Activated effector memory CD4-positive, alpha-beta T cell treated with Interleukin-2 at 50 U/mL for 16 hours (primary cell): ENCODE data around the gene MYOM1.
"Not testable (repeated sequence)": the region's sequence is repeated elsewhere in the genome, so short reads cannot be mapped to it uniquely, and the experiment has no call there.

Experiments
- DNase-seq: peaks from one replicate; pipeline ENCODE4 v3.0.0-alpha.2; 2020

MYOM1 gene

DNA sequence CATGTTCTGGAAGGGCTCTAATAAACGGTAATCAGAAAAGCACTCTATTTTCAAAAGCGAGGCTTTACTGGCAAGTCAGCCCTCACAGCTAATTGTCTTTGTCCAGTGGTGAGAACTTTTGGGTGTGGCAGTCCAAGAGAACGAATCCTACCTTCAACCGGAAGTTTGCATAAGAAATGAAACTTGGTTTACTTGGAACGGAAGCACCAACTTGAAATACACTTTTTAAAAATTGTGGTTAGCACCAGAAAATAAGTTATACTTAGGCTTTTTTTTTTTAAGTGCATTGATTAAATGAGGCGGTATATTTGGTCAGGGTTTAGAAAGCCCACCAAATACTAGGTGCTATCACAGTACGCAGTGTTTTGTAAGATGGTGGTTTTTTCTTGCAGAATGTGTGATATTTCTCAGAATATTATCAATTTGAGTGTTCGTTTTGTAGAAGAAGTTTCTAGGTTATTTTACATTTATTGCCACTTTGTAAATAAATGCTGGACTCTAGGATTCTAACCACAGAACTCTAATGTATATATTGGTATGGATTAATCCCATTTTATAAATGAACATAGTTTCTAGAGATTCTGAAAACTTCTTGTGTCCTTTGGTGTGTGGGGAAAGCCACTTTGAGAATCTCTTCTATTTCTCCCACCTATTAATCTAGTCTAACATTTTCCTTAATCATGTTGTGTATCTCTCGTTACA lies 29.0 kb upstream of the MYOM1 start:
- DNase-seq, result no peak

DNA sequence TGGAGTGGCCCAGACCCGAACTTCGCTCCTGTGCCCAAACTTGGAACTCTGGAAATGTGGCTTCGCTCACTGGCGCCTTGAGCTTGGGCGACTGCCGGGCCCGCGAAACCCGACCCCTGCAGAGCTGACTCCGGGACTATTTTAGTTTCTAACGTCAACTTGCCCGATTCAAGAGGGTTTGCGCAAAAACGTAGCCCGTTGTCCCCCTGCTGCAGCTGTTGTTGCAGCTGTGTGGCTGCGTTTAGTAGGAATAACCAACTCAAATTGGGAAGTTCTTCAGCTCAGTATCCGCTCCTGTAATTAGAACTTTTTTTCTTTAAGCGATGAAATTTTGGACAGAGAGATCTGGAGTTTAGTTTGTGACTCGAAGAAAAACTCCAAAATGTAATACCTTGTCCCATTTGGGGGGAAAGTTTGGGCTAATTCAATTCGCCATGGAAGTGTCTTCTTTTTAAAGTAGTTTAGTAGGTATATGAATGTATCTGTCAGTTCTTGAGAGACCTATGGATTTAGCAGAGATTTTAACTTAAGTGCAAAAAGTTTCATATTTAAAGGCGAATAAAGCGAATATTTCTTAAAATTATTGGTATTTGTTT lies 28.4 kb upstream of the MYOM1 start:
- no peak for DNase-seq

DNA sequence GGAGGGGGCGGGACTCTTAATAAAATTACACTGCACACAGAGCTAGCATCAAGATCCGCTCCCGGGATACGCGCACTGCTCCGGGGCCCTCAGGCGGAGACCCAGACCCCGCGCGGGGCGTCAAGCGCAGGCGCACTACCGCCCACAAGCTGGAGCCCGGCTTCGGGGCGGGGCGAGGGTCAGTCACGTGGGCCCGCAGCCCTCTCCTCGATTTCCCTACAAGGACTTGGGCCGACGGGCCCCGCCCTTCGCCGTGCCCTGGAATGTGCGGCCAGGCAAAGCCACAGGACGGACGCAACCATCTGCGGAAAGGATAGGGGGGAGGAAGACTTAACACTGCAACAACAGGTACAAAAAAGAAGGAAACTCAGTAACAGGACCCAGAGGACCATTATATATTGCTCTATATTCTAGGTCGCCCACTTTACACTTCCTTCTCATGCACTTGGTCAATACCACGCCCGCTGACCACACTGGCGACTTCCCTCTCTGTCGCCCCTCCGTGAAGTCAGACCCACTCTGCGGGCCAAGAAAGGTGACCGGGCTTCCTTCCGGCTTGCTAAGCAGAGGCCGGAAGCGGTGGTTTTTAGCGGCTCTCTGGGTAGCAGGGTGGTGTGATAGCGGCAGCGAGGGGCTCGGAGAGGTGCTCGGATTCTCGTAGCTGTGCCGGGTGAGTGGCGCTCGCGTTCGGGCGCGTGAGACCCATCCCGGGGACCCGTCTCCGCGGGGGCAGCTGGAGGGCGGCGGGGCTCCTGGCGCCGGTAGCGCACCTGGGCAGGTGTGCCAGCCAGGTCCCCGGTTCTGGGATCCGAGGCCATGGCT lies 27.7 kb upstream of the MYOM1 start, which contains the start of gene MYL12A:
MYL12A (plus strand) TSS at position 562 of the 822 bp plus-strand sequence. CDS start 5,447 bp downstream, outside the sequence.
- peak; percentile 85 for DNase-seq

DNA sequence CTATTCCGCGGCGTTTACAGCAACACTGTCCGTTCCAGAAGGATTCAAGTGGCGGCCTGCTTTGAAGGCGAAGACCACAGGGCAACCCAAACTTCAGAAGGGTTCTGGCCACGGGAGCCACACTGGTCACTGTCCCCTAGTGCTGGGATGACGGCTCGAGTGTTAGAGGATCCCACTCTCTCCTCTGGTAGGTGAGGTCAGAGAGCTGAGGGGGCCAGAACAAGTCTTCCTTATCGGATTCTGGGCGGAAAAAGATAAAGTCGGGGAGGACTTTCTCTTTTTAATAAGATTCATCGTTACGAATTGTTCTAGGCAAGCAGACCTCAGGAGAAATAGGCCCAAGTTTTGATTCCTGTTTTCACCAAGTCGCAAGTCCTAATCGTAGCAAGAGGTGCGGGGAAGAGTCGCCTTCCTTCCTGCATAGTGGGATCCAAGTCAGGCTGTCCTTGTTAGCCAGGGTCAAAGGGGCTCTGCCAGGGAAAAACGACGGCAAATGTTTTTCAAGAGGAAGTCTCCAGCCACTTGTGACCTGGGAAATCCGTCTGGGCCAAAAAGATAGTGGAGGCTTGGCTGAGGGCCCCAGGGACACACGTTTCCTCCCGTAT lies 27.0 kb upstream of the MYOM1 start:
- DNase-seq, result peak; percentile 13

DNA sequence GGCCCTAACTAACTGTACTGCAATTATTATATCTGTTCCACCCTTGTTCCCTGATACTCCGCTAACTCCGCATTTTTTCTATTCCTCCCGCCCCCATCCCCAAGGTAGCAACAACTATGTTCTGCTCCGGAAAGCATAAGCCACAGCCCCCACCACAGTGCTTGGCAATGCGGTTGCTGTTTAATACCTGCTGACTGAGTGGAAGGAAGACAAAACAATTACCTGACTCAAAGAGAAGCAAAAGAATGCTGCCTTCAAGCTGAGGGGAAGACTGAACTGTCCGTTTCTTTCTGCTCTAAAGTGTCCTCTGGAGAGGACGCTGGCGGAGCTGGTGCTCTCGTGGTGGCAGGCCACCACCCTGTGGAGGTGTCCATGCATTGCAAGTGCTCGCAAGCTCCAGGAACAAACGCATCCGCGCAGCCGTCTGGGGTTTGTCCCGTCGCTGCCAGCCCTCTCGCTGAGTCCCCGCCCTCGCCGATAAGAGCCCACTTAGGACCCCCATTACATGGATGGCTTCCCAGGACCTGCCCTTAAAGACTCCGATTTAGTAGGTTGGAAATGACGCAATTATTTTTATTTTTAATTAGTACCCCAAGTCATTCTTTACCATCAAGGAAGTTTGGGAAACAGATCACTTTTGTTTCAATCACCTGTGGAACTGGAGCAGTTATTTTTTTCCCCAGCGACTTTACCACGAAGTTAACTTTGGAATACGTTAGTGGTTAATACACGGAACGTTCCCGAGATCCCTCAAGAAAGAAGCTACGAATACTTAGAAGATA lies 26.3 kb upstream of the MYOM1 start:
- DNase-seq, result peak; percentile 68

DNA sequence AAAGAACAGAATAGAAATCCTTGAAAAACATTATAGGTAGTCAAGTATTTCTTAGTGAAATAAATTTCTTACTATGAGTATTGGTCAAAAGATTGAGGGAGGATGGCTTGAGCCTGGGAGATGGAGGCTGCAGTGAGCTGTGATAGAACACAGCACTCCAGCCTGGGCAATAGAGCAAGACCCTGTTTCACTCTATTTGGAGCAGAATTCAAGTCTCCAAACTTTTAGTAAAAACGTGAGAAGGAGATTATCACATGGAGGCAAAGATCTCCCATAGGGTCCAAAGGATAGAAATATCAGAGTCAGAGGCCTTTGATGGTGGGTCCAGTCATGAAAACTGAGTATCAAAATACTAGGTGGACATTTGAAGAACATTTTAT lies 25.4 kb upstream of the MYOM1 start:
- no peak for DNase-seq

DNA sequence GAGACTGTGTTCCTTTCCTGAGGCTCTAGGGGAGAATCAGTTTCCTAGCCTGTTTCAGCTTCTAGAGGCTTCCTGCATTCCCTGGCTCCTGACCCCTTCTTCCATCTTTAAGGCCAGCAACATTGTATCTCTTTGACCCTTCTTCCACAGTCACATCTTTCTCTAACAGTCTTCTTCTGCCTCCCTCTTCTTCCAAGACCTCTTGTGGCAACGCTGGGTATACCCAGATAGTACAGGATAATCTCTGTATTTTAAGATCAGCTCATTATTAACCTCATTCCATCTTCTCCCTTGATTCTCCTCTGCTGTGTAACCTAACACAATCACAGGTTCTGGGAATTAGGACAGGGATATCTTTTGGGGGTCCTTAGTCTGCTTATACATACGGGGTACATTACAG lies 19.0 kb upstream of the MYOM1 start:
- no peak for DNase-seq

DNA sequence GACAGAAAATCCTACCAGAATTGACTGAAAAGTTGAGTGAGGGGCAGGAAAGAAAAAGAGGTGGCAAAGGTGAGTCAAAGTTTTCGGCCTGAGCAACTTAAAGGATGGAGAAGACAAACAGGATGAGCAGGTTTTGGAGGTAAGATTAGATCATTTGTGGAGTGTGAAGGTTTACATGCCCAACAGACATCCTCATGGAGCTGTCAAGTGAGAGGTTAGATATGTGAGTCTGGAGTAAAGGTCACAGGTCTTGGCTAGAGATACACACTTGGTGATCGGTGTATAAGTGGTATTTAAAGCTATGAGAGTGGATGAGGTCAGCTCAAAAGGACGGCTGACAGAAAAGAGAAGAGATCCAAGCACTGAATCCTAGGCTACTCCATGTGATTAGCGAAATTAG lies 16.7 kb upstream of the MYOM1 start:
- DNase-seq, result no peak

DNA sequence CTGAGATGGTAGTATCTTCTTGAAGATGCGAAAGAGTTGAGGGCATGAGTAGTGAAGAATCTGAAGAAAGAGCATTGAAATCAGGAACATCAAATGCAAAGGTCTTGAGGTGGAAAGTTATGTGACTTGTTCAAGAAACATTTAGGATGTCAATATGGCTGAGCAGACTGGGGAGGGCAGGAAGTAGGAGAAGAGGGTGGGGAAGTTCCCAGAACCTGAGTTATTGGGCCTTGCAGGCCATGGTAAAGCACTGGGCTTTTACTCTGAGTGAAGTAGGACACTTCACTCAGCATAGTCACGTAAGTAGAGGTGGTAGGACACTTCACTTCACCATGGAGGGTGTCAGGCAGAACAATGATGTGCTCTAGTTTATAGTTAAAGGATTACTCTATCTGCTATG lies 16.1 kb upstream of the MYOM1 start:
- DNase-seq, result no peak

DNA sequence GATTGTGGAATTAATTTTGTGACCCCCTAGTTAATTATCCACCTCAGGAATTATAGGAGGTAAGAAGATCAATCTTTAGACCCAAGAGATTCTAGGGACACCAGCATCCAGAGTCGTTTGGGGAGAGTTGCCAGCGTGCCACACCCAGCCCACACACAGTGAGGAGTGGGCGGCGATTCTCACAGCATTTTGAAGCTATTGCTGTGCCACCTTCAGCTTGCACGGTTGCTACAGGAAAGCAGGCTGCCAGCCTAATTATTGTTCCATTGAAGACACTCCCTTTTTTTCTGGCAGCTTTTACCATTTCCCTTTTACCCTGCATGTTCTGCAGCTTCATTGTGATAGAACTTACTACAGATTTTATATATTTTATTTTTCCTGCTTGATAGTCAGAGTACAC lies 14.7 kb upstream of the MYOM1 start:
- DNase-seq, result no peak

DNA sequence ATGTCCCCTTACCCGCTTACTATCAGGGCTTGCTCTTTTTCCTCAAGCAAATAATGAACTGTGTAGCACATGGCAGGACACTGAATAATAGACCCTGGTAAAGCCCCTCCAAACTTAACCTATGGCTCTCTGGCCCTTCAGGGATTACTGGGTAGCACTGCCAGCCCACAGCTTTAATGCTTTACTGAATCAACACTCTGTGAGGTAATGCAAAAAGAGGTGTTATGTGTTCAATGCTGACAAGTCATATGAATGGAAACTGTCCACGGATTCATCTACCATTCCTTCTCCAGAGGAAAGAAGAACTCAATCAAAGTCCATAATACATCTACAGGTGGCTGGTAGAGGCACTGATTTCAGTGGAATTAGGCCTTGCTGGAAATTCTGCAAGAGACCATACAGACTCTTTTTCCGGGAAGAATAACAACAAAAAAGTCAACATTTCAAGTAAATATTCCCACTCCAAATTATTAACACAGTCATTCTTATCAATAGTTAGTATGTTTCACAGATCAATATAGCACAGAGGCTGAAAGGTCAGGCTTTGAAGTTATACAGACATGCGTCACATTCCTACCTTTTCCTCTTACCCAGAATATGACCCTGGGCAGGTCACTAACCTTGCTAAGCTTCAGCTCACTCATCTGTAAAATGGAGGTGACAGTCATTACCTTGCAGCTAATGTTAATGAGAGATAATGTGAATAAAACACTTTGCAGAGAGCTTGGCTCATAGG lies 13.8 kb upstream of the MYOM1 start:
- no peak for DNase-seq

DNA sequence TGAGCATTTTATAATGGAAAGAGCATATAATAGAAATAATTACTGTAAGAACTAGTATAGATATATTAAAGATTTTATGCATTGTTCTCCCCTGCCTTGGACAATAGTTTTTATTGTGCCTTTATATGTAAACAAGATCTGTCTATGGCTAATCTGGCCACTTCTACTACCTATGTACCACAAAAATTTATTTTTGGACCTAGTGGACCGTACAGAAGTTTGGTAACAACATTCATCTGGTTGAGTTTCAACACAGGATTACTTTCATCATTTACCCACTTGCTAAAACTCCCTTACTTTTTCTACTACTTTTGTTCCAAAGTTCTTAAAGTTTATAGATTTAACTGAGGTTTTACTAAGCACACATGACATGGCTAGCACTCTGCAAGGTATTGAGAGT lies 13.2 kb upstream of the MYOM1 start:
- no peak for DNase-seq

DNA sequence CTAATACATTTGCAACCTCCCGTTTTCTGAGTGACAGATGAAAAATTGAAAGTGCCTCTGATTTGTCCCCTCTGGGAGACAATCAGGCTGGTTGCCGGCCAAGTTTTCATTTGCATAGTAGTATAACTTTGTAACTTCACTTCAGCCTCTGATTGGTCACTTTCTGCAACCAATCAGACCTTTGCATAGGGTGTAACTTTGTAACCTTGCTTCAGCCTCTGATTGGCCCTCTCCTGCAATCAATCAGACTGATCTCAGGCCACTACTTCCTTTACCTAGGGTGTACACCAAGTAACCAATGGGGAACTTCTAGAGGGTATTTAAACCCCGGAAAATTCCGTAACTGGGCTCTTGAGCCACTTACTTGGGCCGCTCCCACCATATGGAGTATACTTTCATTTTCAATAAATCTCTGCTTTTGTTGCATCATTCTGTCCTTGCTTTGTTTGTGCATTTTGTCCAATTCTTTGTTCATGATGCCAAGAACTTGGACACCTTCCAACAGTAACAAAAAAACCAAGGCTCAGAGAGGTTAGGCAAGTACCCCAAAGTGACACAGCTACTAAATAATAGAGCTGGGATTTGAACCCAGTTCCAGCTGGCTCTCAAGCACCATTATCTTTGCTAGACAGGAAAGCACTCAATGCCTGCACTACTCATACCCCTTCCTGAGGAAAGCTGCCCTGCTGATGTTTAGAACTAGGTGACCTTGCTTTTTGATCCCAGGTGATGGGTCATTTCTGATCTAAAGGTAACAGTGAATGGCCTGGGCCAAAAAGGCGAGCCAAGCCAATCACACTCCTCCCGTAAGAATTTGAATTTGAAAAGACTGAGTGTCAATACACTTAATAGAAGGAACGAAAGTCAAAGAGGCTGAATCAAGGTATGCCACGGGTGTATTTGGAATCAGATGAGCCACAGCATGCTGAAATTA lies 10.9 kb upstream of the MYOM1 start:
- DNase-seq, result no peak

DNA sequence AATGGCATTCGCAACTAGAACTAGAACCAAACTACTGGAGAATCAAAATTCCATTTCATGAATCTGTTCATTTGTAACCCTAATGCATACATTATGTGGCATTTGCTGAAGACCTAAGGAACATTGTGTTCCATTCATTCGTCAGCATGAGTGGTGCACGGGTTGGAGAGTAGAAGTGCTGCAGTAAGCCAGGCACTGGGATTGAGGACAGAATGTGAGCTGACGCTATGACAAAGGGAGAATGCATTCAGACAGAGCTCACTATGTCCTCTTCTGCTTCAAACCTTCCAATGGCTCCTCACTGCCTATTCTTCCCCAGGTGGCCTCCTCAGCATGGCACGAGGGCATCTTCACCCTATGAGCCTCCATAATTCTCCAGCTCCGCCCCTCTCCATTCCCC lies 6.3 kb upstream of the MYOM1 start:
- no peak for DNase-seq

DNA sequence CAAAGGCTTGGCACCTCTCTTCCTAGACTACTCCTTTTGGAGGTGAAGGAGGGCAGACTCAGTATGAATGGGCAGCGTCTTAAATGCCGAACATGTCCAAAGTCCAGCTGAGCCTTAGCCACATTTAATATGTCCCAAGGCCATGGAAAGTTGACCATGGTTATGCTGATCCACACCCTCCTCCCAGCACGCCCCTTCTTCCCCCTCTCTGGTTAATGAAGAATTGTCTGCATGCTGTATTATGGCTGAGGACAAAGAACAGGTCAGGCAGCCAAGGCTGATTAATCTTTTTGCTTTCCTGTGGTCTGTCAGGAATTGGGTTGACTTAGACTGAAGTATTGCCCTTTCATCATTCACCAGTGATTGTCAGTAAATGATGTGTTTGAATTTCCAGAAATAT lies 5.8 kb upstream of the MYOM1 start:
- DNase-seq, result no peak

DNA sequence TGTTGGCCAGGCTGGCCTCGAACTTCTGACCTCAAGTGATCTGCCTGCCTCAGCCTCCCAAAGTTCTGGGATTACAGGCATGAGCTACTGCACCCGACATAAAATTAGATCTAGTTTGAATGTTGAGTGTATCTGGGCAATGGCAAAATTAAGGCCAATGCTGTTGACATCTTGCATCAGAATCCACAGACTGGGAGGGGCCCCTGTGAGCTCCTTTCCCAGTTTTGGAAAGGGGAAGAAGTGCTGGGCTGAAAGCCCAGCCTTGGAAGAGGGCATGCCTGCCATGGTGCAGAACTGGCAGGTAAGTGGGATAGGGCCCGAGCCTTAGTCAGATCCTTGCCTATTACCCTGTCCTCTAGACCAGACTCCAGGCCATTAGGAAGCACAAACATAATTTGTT lies 4.5 kb upstream of the MYOM1 start:
- DNase-seq, result no peak

DNA sequence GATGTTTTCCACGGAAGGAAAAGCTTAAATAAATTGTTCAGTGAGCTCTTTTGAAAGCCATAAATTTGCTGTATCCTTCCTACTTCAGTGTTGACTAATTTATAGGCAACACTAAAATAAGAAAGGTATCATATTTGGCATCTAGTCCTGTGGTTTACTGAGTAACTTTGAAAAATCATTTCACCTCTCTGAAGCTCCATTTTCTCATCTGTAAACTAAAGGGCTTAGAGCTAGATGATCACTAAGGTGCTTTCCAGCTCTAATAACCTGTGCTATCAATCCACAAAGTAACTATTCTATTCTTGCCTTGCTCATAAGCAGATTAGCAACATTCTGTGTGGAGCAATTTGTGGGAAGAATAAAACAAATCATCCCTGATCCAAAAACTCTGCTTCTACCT lies 3.6 kb upstream of the MYOM1 start:
- no peak for DNase-seq

DNA sequence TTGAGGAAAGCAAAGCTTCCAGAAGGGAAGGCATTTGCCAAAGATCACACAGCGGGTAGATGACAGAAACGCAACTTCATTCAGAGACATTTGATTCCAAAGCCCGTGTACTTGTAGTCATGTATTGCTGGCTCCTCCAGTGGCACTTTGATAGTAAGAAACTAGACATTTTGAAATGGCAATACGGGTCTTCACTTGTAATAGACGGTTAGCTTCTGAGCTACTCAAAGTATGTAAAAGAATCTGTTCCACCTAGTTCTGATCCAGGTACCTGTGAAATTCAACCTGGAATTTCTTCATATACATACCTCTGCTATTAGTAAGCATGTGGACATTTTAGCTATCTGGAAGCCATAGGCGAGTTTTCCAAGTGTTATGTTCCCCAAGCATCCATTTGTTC lies 1.7 kb upstream of the MYOM1 start:
- no peak for DNase-seq

DNA sequence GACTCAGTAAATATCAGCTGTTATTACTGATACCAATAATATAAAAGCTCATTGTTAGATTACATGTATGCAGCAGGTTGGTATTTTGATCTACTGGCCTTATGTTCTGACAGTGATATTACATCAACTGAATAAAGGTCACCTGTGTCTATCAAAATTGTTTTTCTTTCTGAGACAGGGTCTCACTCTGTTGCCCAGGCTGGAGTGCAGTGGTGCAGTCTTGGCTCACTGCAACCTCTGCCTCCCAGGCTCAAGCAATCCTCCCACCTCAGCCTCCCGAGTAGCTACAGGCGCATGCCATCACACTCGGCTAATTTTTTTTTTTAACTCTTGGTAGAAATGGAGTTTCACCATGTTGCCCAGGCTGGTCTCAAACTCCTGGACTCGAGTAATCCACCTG lies 1.1 kb upstream of the MYOM1 start:
- not testable (repeated sequence) for DNase-seq

DNA sequence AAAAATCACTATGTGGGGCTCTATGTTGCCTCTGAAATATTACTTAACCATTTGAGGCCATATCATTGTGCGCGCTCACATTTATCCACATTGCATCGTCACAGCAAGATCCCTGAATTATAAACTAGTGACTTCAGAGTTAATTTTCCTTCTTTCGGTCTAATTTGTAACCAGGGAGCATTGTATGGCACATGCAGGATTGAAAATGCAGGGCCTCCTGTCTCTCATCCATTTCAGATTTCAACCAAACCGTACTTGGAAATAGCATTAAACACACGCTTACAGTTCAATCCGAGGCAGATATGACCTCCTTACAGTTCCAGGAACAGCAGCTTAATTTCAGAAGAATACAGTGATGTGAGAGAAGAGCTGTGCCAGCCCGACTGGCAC lies 532 bp downstream of the MYOM1 start:
- DNase-seq, result no peak

DNA sequence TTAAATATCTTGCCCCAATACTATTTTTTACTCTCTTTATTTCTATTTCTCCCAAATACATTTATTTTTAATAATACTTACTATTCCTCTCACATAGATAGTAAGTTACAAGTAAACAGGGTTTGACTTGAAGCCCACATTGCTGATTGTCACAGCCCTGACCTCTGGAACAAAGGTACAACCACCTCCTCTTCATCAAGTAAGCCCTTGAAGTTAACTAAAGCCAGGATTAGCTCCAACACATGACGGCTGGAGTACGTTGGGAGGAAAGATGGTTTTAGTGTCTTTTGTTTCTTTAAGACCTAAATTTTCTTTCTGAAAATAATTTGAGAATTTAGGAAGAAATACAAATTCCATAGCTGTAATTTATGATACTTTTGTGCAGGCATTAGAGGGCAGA lies 949 bp downstream of the MYOM1 start:
- DNase-seq, result no peak
